Sigmoid colon (tissue), 3 donors: Measurements from ENCODE around the gene RABGAP1L.
"Not testable (repeated sequence)": the region's sequence is repeated elsewhere in the genome, so short reads cannot be mapped to it uniquely, and the experiment has no call there.

Source experiments
- CTCF ChIP-seq, 4 experiments: fragments of 450-650 bp in 3 of 4; fragments of 200-600 bp in 1 of 4; IDR thresholded peaks; one replicate each; pipeline ENCODE4 v1.5.1; 2016 to 2019; ENCODE audit warnings: antibody characterized with exemption in 4 of 4, mild to moderate bottlenecking in 3 of 4, moderate library complexity in 2 of 4
- POLR2A ChIP-seq, 2 donors: fragments of 450-650 bp; IDR thresholded peaks; one replicate each; pipeline ENCODE4 v1.6.1; 2016; ENCODE audit warnings: antibody characterized with exemption in 2 of 2, mild to moderate bottlenecking in 2 of 2, moderate library complexity in 2 of 2

GRCh38 chr1:174543421-174543820 is 384.1 kb downstream of the RABGAP1L start:
- TF ChIP-seq POLR2A, CTCF (IDR thresholded peaks at IDR 0.05): not testable (repeated sequence)
